Stimulated activated CD8-positive, alpha-beta memory T cell treated with anti-CD3 and anti-CD28 coated beads, Interleukin-7, amount 100 ng/mL, for 1 hour (primary cell): ENCODE results near the gene CDC42BPA.

Source experiments
- DNase-seq, 2 donors: peaks; one replicate each; pipeline ENCODE4 v3.0.0-alpha.2; 2020; ENCODE audit warnings: low read depth in 2 of 2

Gene CDC42BPA

GRCh38 chr1:226981386-226981817, 336.9 kb downstream of the CDC42BPA start:
- DNase-seq = no peak

- no peak for DNase-seq
Observed at GRCh38 chr1:226980565-226981385, 337.5 kb downstream of the CDC42BPA start.

- no peak for DNase-seq
Observed at GRCh38 chr1:226980122-226980560, 338.2 kb downstream of the CDC42BPA start.

GRCh38 chr1:226979517-226980121, 338.7 kb downstream of the CDC42BPA start:
- DNase-seq = no peak

GRCh38 chr1:226979115-226979516, 339.2 kb downstream of the CDC42BPA start:
- DNase-seq = no peak

GRCh38 chr1:226978432-226979114, 339.7 kb downstream of the CDC42BPA start:
- no peak for DNase-seq

GRCh38 chr1:226977643-226978431, 340.5 kb downstream of the CDC42BPA start:
- DNase-seq = no peak

- DNase-seq = no peak
Observed at GRCh38 chr1:226976978-226977642, 341.2 kb downstream of the CDC42BPA start.

- DNase-seq = no peak
Observed at GRCh38 chr1:226976276-226976977, 341.9 kb downstream of the CDC42BPA start.

- DNase-seq = no peak
Observed at GRCh38 chr1:226975259-226976250, 342.7 kb downstream of the CDC42BPA start.

- DNase-seq = no peak
Observed at GRCh38 chr1:226974544-226975258, 343.6 kb downstream of the CDC42BPA start.

- DNase-seq = no peak
Observed at GRCh38 chr1:226973898-226974543, 344.3 kb downstream of the CDC42BPA start.

GRCh38 chr1:226973371-226973897, 344.9 kb downstream of the CDC42BPA start:
- DNase-seq = no peak

GRCh38 chr1:226972931-226973330, 345.4 kb downstream of the CDC42BPA start:
- DNase-seq = no peak

GRCh38 chr1:226971765-226972164, 346.5 kb downstream of the CDC42BPA start:
- DNase-seq = no peak

- DNase-seq = no peak
Observed at GRCh38 chr1:226967665-226968064, 350.6 kb downstream of the CDC42BPA start.

GRCh38 chr1:226966683-226967082, 351.6 kb downstream of the CDC42BPA start:
- DNase-seq = no peak
